DLD1 (cell line): Measurements from ENCODE around the gene KCNG2.

Experiments used
- in situ Hi-C: cut with HindIII; loops from 2 replicates; pipeline ENCODE4 v1.10.0; 2017; ENCODE audit warnings: low sequenced_read_pairs

KCNG2 gene

DNA sequence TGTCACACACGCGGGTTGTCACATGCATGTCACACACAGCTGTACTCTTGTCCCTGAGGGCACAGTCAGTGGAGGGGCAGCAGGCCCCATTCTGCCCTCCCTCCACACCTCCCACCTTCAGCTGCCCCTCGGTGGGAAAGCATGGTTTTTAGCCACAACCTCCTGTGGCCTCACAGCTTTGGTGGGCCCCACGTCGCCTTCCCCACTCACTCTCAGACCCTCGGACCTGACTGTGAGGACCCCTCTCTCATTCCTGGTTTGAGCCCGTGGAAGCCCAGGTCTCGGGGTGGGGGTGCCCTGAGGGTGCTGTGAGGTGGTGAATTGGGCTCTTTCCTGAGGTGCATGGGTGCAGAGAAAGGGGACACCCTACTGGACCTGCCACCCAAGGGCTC, 19.9 kb downstream of the KCNG2 start:
- in situ Hi-C loops, result no loop called here

DNA sequence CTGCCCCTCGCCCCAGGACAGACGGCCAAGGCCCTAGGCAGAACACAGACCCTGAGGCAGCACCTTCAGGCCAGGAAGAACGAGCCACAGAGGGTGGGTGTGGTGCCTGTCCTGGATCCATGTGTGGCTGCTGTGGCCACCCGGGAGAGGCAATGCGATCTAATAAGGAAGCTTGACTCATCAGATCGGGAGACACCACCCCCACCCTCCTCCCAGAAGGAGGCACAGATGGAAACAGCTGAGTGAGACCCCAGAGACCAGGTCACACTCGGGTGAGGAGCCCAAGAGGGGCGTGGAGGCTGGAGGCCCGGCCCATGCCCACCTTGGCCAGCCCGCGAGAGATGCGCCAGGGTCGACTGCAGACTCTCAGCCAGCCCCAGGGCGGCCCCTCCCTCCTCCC, 20.3 kb downstream of the KCNG2 start:
- in situ Hi-C loops, result no loop called here

GRCh38 chr18:79818631-79819030, 20.9 kb downstream of the KCNG2 start:
- in situ Hi-C loops, result no loop called here

GRCh38 chr18:79819064-79819967, 21.6 kb downstream of the KCNG2 start:
- in situ Hi-C loops, result no loop called here

GRCh38 chr18:79819968-79820351, 22.2 kb downstream of the KCNG2 start:
- in situ Hi-C loops, result no loop called here

GRCh38 chr18:79823120-79823519, 25.4 kb downstream of the KCNG2 start:
- in situ Hi-C loops, result no loop called here

DNA sequence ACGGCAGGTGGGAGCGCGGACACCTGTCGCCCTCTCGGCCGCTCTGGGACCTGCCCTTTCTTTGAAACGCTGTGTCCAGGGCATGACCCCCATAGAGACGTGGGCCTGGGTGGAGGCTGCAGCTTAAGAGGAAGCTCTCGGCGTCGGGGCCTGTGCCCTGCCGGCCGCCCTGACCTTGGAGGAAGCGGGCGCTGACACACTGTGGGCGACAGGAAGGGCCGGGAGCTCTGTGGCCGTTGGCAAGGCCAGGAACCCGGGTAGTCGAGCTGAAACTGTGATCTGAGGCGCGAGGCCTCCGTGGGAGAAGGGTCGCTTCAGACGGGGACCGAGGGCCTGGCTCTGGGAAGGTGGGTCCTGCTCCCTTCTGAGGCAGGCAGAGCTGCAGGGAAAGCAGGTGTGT, 28.2 kb downstream of the KCNG2 start:
- in situ Hi-C loops, result no loop called here

DNA sequence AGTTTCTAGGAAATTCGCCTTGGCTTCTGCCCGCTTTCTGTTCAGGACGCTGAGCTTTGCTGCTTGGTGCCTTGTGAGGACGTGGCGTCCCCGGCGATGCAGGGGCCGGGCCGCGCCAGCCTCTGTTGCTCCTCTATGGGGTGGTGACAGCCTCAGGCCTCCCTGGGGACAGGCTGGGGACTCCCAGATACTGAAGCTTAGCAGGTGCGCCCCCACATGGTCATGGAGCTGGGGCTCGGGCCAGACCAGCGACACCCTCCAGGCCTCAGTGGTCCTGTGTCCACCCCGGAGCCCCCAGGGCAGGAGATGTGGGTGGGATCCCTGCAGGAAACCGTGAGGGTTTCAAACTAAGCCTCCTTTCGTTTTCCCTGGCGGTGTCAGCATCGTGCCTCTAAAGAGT, 29.2 kb downstream of the KCNG2 start:
- in situ Hi-C loops, result no loop called here

- in situ Hi-C loops, result no loop called here
These were observed 30.5 kb downstream of the KCNG2 start for GRCh38 chr18:79828258-79828657.

DNA sequence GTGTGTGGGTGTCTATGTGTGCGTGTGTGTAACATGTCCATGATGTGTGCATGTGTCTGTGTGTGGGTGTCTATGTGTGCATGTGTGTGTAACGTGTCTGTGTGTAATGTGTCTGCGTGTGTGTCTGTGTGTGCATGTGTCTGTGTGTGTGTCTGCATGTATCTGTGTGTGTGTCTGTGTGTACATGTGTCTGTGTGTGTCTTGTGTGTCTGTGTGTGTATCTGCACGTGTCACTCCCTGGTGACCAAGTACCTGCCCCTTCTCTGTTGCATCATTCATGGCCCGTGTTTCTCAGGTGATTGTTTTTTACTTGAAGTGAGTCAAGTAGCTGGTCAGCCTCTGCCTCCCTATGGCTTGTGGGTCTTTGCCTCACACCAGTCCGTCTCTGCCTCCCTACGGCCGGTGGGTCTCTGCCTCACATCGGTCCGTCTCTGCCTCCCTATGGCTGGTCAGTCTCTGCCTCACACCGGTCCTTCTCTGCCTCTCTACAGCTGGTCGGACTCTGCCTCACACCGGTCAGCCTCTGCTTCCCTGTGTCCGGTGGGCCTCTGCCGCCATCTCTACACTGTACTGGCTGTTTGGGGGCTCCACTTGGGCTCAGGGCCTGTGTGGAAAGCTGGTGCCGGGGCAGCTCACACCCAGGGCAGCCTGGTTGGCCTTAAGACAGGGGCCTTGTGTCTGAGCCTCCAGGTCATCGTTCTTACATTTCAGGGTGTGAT, 31.6 kb downstream of the KCNG2 start:
- in situ Hi-C loops, result no loop called here

DNA sequence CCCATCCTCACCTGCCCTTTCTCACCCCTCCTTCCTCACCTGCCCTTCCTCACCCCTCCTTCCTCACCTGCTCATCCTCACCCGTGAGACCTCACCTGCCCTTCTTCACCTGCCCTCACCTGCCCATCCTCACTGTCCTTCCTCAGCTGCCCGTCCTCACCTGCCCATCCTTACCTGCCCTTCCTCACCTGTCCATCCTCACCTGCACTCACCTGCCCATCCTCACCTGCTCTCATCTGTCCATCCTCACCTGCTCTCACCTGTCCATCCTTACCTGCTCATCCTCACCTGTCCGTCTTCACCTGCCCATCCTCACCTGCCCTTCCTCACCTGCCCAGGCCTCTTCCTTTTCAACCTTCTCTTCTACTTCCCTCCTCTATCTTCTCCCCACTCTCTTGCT, 34.4 kb downstream of the KCNG2 start:
- in situ Hi-C loops, result no loop called here

GRCh38 chr18:79834834-79835233, 37.1 kb downstream of the KCNG2 start:
- in situ Hi-C loops, result no loop called here

- in situ Hi-C loops, result no loop called here
These were observed 44.2 kb downstream of the KCNG2 start for GRCh38 chr18:79841936-79842335.

- in situ Hi-C loops, result no loop called here
These were observed 47.3 kb downstream of the KCNG2 start for GRCh38 chr18:79844999-79845563.

GRCh38 chr18:79846936-79847557, 49.3 kb downstream of the KCNG2 start:
- in situ Hi-C loops, result no loop called here

- in situ Hi-C loops, result no loop called here
These were observed 50.0 kb downstream of the KCNG2 start for GRCh38 chr18:79847606-79848293.

DNA sequence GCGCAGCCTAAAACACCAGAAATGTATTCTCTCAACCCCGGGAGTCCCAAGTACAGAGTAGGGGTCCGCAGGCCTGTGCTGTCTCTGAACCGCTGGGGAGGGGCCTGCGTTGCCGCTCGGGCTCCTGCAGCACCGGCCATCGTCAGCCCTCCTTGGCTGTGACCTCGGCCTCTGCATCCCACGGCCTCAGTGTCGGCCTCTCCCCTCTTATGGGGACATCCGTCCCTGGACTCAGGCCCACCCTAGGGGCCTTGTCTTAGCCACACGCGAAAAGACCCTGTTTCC, 50.5 kb downstream of the KCNG2 start:
- in situ Hi-C loops, result no loop called here

DNA sequence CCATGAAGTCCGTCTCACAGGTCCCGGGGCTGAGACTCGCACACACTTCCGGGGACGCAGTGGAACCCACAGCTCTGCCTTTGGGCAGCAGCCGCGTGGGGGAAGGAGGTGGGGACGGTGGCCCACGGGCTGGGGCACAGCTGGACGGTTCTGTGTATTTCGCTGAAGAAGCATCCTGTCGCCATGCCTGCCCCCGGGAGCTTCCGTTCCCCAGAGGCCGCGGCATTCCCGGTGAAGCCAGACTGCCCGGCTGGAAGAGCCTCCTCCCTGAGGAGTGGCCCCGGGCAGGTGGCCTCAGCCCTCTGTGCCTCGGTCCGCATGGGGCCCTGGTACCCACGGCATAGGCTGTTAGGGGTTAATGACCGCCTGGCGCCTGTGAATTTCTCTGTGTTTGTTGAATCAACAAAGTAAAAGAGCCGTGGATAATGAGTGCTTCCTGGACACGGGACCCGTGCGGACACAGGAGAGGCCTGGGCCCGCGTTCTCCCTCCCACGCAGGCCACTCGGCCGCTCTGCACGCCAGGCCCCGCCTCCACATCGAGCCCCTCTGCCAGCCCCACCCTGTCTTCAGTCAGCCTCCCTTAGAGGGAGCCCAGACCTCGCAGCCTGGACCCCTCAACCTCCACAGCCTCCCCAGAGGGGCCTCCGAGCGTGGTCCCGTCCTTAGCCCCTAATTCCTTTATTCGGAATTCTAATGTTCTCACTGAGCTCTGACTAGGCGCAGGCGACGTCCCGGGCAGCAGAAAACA, 51.0 kb downstream of the KCNG2 start:
- in situ Hi-C loops, result no loop called here

DNA sequence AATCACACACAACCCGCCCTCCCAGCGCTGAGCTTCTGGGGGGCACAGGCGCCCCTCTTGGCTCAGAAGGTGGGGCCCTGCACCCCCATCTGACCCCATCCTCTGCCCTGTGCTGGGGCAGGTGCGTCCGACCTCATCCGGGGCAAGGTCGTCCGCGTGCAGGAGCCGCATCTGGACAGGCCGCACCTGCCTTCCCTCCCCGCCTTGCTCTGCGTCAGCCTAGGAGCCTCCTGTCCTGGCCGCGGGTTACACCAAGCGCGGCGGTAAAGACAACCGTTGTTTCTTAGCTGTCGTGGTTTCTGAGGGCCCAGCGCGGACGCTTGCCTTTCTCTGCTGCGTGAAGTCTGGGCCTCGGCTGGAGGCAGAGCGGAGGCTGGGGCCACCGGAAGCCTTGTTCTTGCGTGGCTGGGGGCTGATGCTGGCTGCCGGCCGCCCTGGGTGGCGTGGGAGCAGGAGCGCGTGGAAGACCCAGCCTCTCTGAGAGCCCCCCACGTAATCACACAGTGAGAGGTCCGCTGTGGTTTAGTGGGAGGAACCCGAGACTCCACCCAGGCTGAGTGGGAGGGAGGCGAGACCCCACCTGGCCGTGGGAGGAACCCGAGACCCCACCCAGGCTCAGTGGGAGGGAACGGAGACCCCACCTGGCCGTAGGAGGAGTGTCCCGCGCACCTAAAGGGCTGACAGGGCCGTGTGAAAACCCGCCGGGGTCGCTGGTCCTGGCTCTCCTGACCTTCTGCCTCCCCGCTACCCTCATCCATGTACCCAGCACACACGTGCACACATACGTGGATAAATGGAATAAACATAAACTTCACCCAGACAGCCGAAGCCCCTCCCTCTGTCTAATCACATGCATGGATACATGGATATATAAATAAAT, 51.8 kb downstream of the KCNG2 start:
- in situ Hi-C loops, result no loop called here
